Stimulated activated CD4-positive, alpha-beta T cell treated with anti-CD3 and anti-CD28 coated beads, Interleukin-1b, Interleukin-23, amount 100 ng/mL, for 4 hours (primary cell): ENCODE results near the gene TMOD1.
"Not testable (repeated sequence)": the region's sequence is repeated elsewhere in the genome, so short reads cannot be mapped to it uniquely, and the experiment has no call there.

Experiments used
- DNase-seq, 2 donors: peaks; one replicate each; pipeline ENCODE4 v3.0.0-alpha.2; 2020; ENCODE audit warnings: low read depth in 2 of 2

TMOD1 gene

DNA sequence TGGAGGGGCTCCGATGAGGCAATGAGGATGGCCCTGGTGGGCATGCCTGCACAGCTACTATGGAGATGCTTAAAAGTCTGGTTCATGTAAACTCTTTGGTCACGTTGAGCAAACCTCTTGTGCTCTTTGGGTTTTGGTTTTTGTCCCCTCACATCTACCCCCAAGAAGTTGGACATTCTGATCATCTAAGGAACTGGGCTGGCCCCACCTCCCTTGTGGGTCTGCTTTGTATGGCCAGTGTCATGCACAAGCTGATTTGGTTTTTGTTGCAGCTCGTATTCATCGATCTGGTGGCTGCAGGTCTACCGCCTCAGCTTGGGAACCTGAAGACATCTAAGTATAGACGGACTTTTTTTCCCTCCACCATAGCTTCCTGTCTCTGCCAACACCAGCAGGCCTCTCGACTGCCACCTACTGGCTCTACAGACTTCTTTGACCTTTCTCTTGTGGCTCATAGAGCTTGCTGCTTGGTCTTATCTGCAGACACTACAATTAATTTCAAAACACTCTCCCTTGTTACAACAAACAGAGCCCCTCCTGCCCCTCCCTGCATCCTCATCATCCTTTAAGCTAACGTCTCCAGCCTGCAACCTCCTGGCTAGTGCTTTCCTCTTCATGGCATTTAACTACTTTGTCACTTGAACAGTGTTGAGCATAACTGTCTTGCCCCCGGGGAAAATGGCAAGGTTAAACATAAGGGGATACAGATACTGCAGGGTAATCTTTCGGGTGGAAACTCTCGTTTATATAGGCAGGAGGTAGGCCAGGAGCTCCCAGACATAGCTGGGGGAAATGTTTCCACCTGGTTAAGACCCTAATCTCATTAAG, 97.2 kb downstream of the TMOD1 start:
- peak; percentile 42 to 58 for DNase-seq

DNA sequence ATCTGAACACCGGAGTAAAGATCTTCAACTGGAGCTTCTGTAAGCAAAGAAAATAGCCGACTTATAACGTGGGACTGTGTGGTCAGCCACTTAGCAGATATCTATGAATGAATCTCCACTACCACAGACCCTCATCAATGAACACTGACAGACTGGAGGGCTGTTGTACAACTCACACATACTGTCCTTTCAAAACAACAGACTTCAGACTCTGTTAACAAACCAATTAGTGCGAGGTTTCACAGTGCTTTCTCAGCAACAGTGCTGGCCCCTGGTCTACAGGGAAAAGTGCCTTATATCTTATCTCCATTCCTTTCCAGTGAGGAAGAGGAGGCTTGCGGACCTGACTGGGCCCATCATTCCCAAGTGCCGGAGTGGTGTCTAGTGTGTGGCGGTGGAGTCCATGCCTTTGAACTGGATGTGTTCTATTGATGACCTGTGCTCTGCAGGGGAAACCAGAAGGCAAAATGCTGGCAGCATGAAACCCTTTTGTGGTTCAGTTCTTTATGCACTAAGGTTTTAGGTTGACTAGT, 97.9 kb downstream of the TMOD1 start:
- DNase-seq: no peak

DNA sequence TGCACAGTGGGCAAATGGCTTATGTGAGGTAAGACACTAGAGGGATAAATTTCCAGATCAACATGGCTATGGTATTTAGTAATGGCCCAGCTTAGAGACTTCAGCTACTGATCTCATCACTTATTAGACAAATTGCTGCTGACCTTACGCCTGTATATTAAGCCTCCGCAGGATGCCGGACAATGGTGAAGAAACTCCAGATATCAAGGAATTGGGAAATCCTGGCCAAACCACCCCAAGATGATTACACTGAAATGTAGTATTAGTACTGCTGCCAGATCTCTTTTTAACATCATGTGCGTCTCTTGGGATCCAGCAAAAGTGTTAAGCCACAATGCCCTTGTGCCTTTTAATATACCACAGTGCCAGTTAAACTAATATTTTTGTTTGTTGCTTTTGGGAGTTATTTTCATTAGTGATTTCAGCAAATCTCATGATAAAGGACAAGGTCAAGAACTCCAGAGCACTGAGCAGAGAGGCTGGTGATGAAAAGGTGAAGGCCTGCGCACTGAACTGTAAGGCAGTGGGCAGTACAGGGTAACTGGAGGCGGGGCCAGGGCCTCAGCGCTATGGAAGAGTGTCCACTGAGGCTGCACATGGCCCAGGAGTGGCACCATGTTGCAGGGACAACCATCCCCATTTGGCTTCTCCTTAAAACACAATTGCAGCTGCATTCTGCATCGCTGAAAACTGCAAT, 99.2 kb downstream of the TMOD1 start:
- no peak for DNase-seq

GRCh38 chr9:97601228-97601898, 99.9 kb downstream of the TMOD1 start:
- no peak for DNase-seq

GRCh38 chr9:97602430-97602829, 101.0 kb downstream of the TMOD1 start:
- no peak for DNase-seq

DNA sequence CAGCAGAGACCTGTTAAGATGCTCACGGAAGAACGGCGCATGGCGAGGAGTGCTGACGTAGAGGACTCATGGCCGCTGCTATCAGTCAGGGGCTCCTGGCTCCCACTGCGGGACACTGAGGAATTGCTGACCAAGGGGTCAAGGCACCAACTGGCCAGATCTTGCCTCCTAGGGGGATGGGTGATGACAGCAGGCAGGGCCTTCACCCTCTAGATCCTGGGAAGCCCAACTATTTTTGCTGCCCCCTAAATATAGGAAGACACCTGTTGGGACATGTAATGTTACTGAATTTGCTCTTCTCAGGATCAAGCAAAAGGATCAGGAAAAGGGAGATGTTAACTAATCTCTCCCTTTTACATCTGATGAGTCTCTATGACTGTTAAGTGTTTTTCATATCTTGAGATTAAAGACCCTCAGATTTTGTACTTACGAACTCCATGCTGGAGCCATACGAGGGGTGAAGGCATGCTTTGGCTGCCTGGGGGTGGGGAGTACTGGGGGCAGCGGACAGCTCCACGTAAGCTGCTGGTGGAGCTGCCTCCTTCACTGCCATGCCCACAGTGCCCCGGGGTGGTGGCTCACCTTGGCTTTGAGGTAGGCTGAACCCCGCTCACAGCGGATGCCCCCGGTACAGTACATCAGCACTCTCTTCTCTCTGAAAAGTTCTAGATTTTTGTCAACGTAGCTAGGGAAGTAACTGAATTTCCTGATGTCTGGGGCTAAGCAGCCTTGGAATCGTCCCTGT, 103.6 kb downstream of the TMOD1 start:
- DNase-seq: no peak

DNA sequence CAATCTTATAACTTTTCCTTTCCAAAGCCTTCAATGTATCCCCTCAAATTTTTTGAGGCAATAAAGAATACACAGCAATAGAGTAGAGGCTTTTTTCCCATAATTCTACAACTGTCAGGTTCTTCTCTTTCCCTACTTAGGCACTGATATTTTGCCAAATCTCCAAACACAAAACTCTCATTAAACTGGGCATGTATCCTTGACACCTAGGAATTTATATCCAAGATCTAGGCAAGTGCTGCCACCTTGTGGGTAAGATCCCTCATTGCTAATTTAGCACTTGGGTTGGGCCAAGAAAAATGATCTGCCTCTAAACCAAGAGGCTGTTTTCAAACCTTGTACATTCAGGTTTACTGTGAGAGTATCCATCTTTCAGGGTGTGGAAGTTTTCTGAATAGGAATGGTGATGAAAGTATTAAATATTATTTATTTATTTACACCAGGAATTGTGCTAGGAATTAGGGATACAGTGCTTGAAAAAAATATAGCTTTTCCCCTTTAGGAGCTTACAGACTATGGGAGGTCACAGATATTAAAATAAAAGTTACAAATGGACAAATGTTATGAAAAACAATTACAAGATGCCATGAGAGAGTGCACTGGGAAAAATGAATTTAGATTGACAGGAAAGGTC, 114.1 kb downstream of the TMOD1 start:
- DNase-seq: peak in 1 of 2 donors; percentile 37

- DNase-seq: no peak
These were observed 116.5 kb downstream of the TMOD1 start for GRCh38 chr9:97617939-97618416.

- DNase-seq: not testable (repeated sequence)
These were observed 118.6 kb downstream of the TMOD1 start for GRCh38 chr9:97620063-97620462.

GRCh38 chr9:97622483-97622882, 121.0 kb downstream of the TMOD1 start:
- DNase-seq: not testable (repeated sequence)

- DNase-seq: no peak
These were observed 122.5 kb downstream of the TMOD1 start for GRCh38 chr9:97623946-97624345.

DNA sequence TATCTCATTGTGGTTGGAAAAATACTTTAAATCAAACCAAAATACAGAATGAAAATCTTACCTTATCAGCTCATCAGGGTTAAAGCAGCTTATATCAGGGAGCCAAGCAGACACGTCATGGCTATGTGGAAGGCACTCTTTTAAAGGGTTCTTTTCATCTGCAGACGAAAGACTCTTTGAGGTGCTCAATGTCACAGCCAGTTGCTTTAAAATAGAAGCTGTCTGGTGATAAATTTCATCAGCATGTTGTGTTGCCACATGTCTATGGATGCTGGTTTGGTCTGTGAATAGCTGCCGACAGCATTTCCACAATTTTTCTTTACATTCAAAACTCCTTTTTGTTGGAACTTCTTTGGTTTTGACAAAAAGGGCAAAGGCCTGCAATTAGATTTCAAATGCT, 124.2 kb downstream of the TMOD1 start:
- no peak for DNase-seq

DNA sequence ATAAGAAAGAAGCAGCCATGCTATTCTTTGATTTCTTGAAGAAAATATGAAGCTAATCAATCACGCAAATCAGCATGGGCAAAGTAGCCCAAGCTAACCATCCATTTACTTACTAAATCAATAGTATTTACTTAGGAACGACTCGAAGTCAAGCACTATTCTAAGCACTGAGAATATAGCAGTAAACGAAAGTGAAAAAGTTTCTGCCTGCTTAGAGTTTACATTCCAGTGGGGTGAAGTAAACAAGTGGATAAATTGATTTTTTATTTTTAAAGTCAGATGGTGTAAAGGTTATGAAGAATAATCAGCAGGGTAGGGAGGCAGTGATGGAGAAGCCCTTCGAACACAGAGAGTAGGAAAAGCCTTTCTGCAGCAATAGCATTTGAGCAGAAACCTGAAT, 126.2 kb downstream of the TMOD1 start:
- no peak for DNase-seq

DNA sequence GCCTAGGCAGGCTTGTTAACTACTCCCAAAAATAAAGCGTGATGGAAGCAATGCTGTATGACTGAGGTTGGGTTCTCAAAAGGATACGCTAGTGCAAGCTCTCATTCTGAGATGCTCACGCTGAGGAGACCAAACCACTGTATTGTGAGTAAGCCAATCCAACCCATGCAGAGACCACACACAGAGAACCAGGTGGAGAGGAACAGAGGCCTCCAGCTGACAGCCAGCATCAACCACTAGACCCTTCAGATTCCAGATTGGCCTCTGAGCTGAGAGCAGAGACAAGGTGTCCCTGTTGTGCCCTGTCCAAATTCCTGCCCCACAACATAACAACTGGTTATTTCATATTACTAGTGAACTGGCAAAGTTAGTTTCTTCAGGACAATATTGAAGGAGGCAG, 127.2 kb downstream of the TMOD1 start:
- DNase-seq: no peak

DNA sequence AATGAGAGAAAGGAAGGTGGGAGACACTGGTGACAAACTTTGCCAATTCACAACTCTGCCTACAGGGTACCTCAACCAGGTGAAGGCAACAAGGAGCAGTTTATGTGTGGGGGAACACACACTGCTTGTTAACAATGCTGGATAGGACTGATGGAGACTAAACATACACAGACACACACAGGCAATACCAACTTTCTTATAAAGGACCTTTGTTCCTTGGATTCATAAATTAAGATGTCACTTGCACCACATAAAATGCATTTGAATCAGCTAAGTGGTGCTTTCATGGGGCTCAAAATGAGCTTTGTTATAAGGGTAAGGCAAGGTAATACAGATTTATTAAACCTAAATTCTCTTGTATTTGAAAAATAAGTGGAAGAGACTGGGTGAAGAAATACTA, 127.7 kb downstream of the TMOD1 start:
- no peak for DNase-seq

- no peak for DNase-seq
These were observed 129.1 kb downstream of the TMOD1 start for GRCh38 chr9:97630591-97630990.

- DNase-seq: peak in 1 of 2 donors; percentile 9
These were observed 130.9 kb downstream of the TMOD1 start for GRCh38 chr9:97632248-97632984.

GRCh38 chr9:97632985-97633858, 131.8 kb downstream of the TMOD1 start, which contains the start of the genes NCBP1 and TSTD2:
Gene NCBP1, plus strand, starts transcription at chr9:97633821. Its CDS starts 61 bp downstream, at chr9:97633882.
Gene TSTD2, minus strand, starts transcription at chr9:97633368. Its CDS starts 5,806 bp downstream, at chr9:97627562.
- peak; percentile 90 for DNase-seq

DNA sequence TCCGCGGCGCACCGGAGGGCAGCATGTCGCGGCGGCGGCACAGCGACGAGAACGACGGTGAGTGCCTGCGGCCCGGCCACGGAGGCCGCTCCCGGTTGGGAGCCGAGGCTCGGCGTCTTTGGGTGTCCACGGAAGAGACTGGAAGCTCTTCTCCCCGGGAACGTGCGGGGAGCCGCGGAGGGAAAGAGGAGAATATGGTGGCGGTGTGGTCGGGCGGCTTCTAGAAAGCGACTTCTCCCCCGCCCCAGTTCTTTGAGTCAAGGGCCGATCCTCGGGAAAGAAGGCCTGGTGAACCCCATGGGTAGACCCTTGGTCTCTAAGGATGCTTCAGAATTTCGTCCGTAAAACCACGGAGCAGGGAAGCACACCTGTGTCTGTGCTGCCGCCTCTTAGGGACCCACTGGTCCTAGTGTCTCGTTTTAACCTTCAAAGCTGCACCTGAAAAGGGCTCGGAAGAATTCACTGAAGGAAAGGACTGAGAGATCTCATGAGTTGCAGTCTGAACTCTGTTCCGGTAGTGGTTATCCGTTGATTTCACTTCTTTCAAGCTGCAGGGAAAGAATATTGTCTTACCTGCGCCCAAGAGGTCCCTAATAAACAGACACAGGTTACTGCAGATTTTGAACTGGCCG, 132.5 kb downstream of the TMOD1 start:
- no peak for DNase-seq
